WI38 (cell line): Measurements from ENCODE around the gene SMIM22.

Source experiments
- H3K4me3 ChIP-seq: 2 replicates; pipeline ENCODE4 v1.5.1; 2011; ENCODE audit warnings: low read depth, mild to moderate bottlenecking, control low read depth, low read length
- TF ChIP-seq, protein P1 (sequence below): IDR thresholded peaks from 2 replicates; pipeline ENCODE4 v1.5.1; 2012; ENCODE audit warnings: low read depth, mild to moderate bottlenecking, control low read depth, low read length

SMIM22 gene

DNA sequence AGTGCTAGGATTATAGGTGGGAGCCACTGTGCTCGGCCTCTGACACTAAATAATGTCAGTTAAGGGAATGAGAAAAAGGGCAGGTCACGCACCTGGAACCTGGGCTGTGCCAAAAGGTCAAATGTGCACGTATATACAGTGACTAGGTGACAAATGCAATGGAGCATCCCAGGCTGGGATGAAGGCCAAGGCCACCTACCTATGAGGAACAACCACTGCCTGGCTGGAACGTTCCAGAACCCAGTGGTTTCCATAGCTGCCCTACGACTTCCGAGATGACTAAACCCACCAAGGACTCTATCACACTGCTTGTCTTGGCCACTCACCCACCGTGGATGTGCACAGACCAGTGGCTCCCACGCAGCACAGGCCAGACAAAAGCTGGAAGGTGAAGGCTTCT lies 44.3 kb upstream of the SMIM22 start:
- TF ChIP-seq, protein P1, sequence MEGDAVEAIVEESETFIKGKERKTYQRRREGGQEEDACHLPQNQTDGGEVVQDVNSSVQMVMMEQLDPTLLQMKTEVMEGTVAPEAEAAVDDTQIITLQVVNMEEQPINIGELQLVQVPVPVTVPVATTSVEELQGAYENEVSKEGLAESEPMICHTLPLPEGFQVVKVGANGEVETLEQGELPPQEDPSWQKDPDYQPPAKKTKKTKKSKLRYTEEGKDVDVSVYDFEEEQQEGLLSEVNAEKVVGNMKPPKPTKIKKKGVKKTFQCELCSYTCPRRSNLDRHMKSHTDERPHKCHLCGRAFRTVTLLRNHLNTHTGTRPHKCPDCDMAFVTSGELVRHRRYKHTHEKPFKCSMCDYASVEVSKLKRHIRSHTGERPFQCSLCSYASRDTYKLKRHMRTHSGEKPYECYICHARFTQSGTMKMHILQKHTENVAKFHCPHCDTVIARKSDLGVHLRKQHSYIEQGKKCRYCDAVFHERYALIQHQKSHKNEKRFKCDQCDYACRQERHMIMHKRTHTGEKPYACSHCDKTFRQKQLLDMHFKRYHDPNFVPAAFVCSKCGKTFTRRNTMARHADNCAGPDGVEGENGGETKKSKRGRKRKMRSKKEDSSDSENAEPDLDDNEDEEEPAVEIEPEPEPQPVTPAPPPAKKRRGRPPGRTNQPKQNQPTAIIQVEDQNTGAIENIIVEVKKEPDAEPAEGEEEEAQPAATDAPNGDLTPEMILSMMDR = no peak
- H3K4me3 ChIP-seq = no peak overlapping the region

DNA sequence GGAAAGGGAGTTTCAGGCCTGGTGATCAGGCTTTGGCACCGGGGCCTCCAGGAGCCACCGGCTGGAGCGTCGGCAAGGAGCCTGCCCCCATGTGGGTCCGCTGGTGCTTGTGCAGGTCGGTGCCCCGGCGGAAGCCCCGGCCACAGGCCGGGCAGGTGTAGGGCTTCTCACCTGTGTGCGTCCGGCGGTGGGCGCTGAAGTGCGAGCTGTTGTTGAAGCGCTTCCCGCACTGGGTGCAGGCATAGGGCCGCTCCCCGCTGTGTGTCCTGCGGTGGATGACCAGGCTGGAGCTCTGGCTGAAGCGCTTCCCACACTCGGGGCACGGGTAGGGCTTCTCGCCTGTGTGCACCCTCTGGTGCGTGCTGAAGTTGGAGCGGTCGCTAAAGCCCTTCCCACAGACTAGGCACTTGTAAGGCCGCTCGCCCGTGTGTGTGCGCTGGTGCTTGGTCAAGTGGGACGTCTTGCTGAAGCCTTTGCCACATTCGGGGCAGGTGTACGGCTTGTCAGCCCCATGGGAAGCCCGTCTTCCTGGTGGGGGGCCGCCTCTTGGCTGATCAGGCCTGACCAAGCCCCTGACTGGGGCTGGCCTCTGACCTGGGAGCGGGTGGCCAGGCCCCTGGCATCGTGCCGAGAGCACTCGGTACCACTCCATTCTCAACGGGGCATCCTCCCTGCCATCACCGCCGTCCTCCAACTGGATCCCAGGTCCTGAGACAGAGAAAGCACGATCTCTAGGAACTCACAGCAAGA lies 42.6 kb upstream of the SMIM22 start:
- H3K4me3 ChIP-seq = no peak overlapping the region
- TF ChIP-seq, protein P1 = no peak

DNA sequence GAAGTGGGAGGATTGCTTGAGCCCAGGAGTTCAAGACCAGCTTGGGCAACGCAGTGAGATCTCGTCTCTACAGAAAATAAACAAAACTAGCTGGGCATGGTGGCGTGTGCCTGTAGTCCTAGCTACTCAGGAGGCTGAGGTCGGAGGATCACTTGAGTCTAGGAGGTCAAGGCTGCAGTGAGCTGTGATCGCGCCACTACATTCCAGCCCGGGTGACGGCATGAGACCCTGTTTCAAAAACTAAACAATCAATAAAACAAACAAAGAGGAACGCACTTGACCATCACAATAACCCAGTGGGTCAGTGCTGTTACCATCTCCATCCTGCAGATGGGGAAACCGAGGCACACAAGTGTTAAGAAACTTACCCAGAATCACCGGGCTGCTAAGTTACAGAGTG lies 41.9 kb upstream of the SMIM22 start:
- TF ChIP-seq, protein P1 = no peak
- H3K4me3 ChIP-seq = no peak overlapping the region

DNA sequence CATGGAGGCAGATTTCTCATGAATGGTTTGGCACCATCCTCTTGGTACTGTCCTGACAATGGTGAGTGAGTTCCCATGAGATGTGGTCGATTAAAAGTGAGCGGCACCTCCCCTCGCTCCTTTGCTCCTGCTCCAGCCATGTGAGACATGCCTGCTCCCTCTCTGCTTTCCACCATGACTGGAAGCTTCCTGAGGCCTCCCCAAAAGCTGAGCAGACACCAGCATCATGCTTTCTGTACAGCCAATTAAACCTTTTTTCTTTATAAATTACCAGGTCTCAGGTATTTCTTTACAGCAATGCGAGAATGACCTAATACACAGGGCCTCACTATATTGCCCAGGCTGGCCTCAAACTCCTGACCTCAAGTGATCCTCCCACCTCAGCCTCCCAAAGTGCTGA lies 40.3 kb upstream of the SMIM22 start:
- TF ChIP-seq, protein P1 = no peak
- no peak overlapping the region for H3K4me3 ChIP-seq

DNA sequence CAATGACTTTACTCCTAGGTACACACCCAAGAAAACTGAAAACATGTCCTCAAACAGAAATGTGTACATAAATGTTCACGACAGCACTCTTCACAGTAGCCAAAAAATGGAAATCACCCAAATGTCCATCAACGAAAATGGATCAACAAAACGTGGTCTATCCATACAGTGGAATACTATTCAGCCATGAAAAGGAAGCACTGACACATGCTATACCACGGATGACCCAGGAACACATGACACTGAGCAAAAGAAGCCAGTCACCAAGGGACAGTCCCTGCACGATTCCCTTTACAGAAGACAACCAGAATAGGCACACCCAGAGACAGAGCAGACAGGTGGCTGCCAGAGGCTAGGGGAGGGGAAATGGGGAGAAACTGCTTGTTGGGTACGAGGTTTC lies 39.5 kb upstream of the SMIM22 start:
- TF ChIP-seq, protein P1 = no peak
- no peak overlapping the region for H3K4me3 ChIP-seq

DNA sequence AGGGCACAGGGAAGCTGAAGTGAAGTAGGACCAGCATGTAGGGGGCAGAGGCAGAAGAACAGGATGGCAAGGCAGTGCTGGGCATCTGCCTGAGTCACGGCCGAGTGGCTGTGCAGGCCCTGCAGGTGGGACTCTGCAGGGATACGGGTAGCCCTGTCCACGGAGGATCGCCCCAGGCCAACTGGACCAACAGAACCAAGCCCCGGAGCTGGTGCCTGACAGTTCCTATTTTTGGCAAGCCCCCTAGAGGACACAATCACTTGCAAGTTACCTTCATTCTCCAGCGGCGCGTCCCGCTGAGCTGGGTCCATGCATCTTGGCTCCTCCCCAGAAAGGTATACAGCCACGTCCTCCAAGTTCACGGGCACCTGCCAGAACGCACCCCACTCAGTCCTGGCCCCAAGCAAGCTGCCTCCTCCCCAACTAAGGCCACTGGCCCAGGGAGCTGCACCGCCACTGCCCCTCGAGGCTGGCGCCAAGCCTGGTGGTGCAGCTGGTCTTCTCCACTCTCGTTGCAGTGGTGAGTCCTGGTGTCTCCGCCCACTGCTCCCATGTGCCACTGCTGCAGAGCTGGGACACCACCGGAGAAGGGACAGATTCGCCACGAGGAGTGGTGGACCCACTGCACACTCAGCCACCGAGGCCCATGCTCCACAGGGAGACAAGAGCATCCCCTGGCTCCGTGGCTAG lies 34.8 kb upstream of the SMIM22 start:
- TF ChIP-seq, protein P1 = no peak
- H3K4me3 ChIP-seq = no peak overlapping the region

DNA sequence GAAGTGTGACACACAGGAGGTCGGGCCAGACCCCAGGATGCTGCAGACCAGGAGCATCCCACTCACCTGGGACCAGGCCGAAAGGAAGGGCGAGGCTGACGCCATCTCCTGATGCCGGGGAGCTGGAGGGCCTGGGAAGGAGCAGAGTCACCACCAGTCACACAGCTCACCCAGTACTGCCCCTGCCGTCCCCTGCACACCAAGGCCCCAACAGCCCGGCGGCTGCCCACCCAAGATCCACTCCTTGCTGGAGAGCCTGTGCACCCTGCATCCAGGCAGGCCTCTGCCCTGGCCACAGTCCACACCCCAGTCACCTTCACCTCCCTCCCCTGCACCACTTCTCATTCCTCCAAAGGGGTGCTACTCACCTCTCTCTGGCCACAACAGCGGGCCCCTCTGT lies 33.0 kb upstream of the SMIM22 start:
- TF ChIP-seq, protein P1 = no peak

More for the DNA sequence above, 33.0 kb upstream of the SMIM22 start:
- no peak overlapping the region for H3K4me3 ChIP-seq
